ENCODE measurements around the gene ADAMTS2. TPM values are rescaled to one million over a fixed set of nuclear protein-coding genes. Genes with fewer than 3 reads are reported as not detected.

The ADAMTS2 gene
- total and polyA plus RNA-seq, 2 of the 4 experiments (the other 2 are of a cell fraction), result 19.0 to 58.8 TPM

- no peak overlapping the region for H3K27ac ChIP-seq (ENCODE audit: insufficient read depth, low read length)
- peaks cover 5% of the 10 kb centered on the region; the same call in 1 of the 2 replicates for H3K9me1 ChIP-seq (ENCODE audit: insufficient read depth, low read length)
- no peak overlapping the region for H3K4me2 ChIP-seq (ENCODE audit: low read depth, low read length)
- no peaks in the 10 kb centered on the region for H3K27me3 ChIP-seq (ENCODE audit: control insufficient read depth, insufficient read depth, low read length)
- H3K4me1 ChIP-seq (ENCODE audit: control insufficient read depth, insufficient read depth, low read length), result peaks cover 18% of the 10 kb centered on the region
- peaks cover under 1% of the 10 kb centered on the region; the same call in 1 of the 2 replicates for H3K9me3 ChIP-seq (ENCODE audit: control insufficient read depth, insufficient read depth, low read length)
- no peak for TF ChIP-seq POLR2A (IDR thresholded peaks at IDR 0.05; ENCODE audit: low read depth, low read length)
- TF ChIP-seq RFX5 (IDR thresholded peaks at IDR 0.05; ENCODE audit: low read depth, low read length), result no peak
- no peak for TF ChIP-seq USF2 (IDR thresholded peaks at IDR 0.05; ENCODE audit: low read depth, low read length)
- TF ChIP-seq RAD21 (IDR thresholded peaks at IDR 0.05; ENCODE audit: low read length), result no peak
- TF ChIP-seq RCOR1 (IDR thresholded peaks at IDR 0.05; ENCODE audit: insufficient replicate concordance, low read length), result no peak
- no peak for TF ChIP-seq SMC3 (IDR thresholded peaks at IDR 0.05; ENCODE audit: low read depth, low read length)
- no peak for TF ChIP-seq BHLHE40 (IDR thresholded peaks at IDR 0.05; ENCODE audit: low read depth, low read length)
- TF ChIP-seq MXI1 (IDR thresholded peaks at IDR 0.05; ENCODE audit: borderline replicate concordance, low read depth, low read length), result no peak
- TF ChIP-seq MAFK (IDR thresholded peaks at IDR 0.05; ENCODE audit: low read depth, low read length), result no peak
- H4K91ac ChIP-seq (ENCODE audit: insufficient read depth, low read depth, low read length), result no peak overlapping the region
- H3K9ac ChIP-seq (ENCODE audit: low read depth, low read length), result no peak overlapping the region
- H3K23ac ChIP-seq (ENCODE audit: low read depth, low read length), result no peak overlapping the region
- intact Hi-C loops (cut with micrococcal nuclease), result no loop called here
- H2AK5ac ChIP-seq (ENCODE audit: low read depth, low read length), result no peak overlapping the region
- no TSS peak for BruUV-seq (replicated peaks)
- no peak overlapping the region for H3K4ac ChIP-seq (ENCODE audit: low read depth, low read length)
- ATAC-seq (ENCODE audit: low read depth) (no peak), DNase-seq (no peak)
- no peak overlapping the region for H4K8ac ChIP-seq (ENCODE audit: low read depth in 2 of 2, low read length in 2 of 2)
- no peak overlapping the region for H2AK9ac ChIP-seq (replicated peaks; ENCODE audit: low read depth, low read length, poor library complexity)
- H3K14ac ChIP-seq (replicated peaks; ENCODE audit: low read depth, low read length), result no peak overlapping the region
- peaks cover 17 to 51% of the 10 kb centered on the region in 2 experiments for H3K79me1 ChIP-seq (ENCODE audit: low read depth in 1 of 2, low read length in 2 of 2)
- no peak overlapping the region for H2BK5ac ChIP-seq (ENCODE audit: low read depth, low read length, poor library complexity, severe bottlenecking)
- H3K4me3 ChIP-seq (ENCODE audit: insufficient read depth, low read depth, low read length), result no peak overlapping the region
- H2BK15ac ChIP-seq (ENCODE audit: low read depth, low read length), result no peak overlapping the region
- ChIA-PET CTCF (no interaction called here), POLR2A (ENCODE audit: unreplicated experiment) (no interaction called here)
- H2BK120ac ChIP-seq (ENCODE audit: low read depth, low read length), result no peak overlapping the region
- no peak overlapping the region for H4K5ac ChIP-seq (ENCODE audit: low read depth, low read length)
- no peak overlapping the region for H3K56ac ChIP-seq (ENCODE audit: extremely low read depth, insufficient read depth, low read length)
- H3K18ac ChIP-seq (ENCODE audit: low read depth, low read length), result no peak overlapping the region
- peaks cover 3% of the 10 kb centered on the region; the same call in 1 of the 2 replicates for H3K36me3 ChIP-seq (ENCODE audit: control insufficient read depth, insufficient read depth, low read length)
- no peak overlapping the region for H2BK20ac ChIP-seq (ENCODE audit: low read depth, low read length)
- H4K20me1 ChIP-seq (ENCODE audit: insufficient read depth, low read length), result peaks cover 7% of the 10 kb centered on the region; the same call in 1 of the 2 replicates
- in situ Hi-C loops (cut with MboI; ENCODE audit: low sequenced_read_pairs), result no loop called here
- H2AFZ ChIP-seq (replicated peaks; ENCODE audit: low read length, poor library complexity), result no peak overlapping the region
- dilution Hi-C loops (cut with HindIII; ENCODE audit: low sequenced_read_pairs, unreplicated experiment), result no loop called here
- 83% methylated on average over 6 of the region's 17 CpGs; no CpG with 5 or more reads in 1 of the 2 experiments for WGBS, 2 experiments (ENCODE audit: extremely low coverage in 2 of 2, insufficient read length in 1 of 2)
These were observed 113.0 kb downstream of the ADAMTS2 start for GRCh38 chr5:179232091-179232735.
